Right atrium auricular region (tissue), 2 donors: ENCODE measurements around the gene CCDC178. TPM values are rescaled to one million over a fixed set of nuclear protein-coding genes. Genes with fewer than 3 reads are reported as not detected.
"Not testable (repeated sequence)": the region's sequence is repeated elsewhere in the genome, so short reads cannot be mapped to it uniquely, and the experiment has no call there.

Experiments used
- DNase-seq: peaks from one replicate; pipeline ENCODE4 v3.0.0-alpha.2; 2019; ENCODE audit warnings: low spot score
- H3K27ac ChIP-seq, 2 donors: fragments of 200-600 bp; sonication (generic); 1 replicate in 1 of 2; 2 replicates in 1 of 2; pipeline ENCODE4 v1.5.1; 2016 to 2019
- H3K27me3 ChIP-seq, 2 donors: fragments of 200-600 bp; sonication (generic); one replicate each; pipeline versions ENCODE4 v1.5.1 to v1.6.0; 2017 to 2019
- H3K36me3 ChIP-seq: fragments of 200-600 bp; sonication (generic); one replicate; pipeline ENCODE4 v1.5.1; 2016
- H3K4me1 ChIP-seq, 2 donors: fragments of 200-600 bp; sonication (generic); one replicate each; pipeline versions ENCODE4 v1.5.1 to v1.6.0; 2017 to 2019
- H3K4me3 ChIP-seq, 2 donors: fragments of 200-600 bp; sonication (generic); 1 replicate in 1 of 2; 2 replicates in 1 of 2; pipeline ENCODE4 v1.5.1; 2017 to 2019; ENCODE audit warnings: mild to moderate bottlenecking in 1 of 2, moderate library complexity in 1 of 2
- H3K9me3 ChIP-seq, 2 donors: fragments of 200-600 bp; sonication (generic); one replicate each; pipeline ENCODE4 v1.5.1; 2019
- total RNA-seq, 2 donors: library from RNA; depleted of rRNA; stranded (reverse); fragments of >200 nt; gene quantifications; one replicate each; pipeline ENCODE4 v1.1.0, GENCODE V29; 2016
- TF ChIP-seq, protein P1 (sequence below), 2 donors: fragments of 200-600 bp; sonication (generic); IDR thresholded peaks; one replicate each; pipeline ENCODE4 v1.5.1; 2019; ENCODE audit warnings: antibody characterized with exemption in 2 of 2

Gene CCDC178
- total RNA-seq, 2 donors from 2014 or later, result not detected

DNA sequence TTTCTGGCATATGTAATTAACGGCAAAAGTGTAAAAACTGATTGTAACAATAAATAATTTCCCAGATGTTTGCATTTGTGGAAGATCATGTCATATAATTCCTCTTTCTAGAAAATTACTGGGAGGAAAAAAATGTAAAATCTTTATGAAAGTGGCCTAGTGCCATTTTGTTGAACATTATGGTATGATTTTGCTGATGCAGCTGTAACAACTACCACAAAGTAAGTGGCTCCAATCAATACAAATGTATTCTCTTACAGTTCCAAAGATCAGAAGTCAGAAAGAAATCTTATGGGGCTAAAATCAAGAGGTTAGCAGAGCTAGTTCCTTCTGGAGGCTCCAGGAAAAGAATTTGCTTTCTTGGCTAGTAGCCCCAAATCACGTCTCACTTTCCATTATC is 281.4 kb downstream of the CCDC178 start:
- H3K4me1 ChIP-seq, result no peaks in the 10 kb centered on the region
- H3K9me3 ChIP-seq, result no peaks in the 10 kb centered on the region
- H3K36me3 ChIP-seq, result no peaks in the 10 kb centered on the region
- TF ChIP-seq, protein P1, sequence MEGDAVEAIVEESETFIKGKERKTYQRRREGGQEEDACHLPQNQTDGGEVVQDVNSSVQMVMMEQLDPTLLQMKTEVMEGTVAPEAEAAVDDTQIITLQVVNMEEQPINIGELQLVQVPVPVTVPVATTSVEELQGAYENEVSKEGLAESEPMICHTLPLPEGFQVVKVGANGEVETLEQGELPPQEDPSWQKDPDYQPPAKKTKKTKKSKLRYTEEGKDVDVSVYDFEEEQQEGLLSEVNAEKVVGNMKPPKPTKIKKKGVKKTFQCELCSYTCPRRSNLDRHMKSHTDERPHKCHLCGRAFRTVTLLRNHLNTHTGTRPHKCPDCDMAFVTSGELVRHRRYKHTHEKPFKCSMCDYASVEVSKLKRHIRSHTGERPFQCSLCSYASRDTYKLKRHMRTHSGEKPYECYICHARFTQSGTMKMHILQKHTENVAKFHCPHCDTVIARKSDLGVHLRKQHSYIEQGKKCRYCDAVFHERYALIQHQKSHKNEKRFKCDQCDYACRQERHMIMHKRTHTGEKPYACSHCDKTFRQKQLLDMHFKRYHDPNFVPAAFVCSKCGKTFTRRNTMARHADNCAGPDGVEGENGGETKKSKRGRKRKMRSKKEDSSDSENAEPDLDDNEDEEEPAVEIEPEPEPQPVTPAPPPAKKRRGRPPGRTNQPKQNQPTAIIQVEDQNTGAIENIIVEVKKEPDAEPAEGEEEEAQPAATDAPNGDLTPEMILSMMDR (IDR thresholded peaks at IDR 0.05), result no peak
- no peaks in the 10 kb centered on the region for H3K27me3 ChIP-seq
- DNase-seq, result no peak
- H3K27ac ChIP-seq, result no peak overlapping the region
- H3K4me3 ChIP-seq, result no peak overlapping the region

DNA sequence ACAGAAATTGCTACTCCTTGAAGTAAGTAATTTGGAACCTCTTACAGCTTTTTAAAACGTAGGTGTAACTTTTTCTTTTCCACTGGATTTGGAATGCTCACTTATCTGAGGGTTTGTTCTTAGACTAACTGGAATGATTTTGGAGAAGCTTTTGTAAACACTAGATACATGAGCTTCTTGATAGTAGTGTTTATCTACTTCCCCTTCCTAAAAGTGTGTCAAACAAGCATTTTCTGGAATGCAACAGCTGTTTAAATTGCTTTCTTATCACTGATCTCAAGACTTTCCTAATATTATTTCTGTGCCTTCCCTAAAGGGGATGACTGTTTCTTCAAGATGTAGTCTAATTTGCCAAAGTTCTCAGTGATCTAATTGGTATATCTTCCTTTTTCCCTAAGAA is 282.6 kb downstream of the CCDC178 start:
- TF ChIP-seq, protein P1 (IDR thresholded peaks at IDR 0.05), result no peak
- Histone ChIP-seq H3K36me3 (no peaks in the 10 kb centered on the region), H3K4me1 (no peaks in the 10 kb centered on the region), H3K9me3 (no peaks in the 10 kb centered on the region), H3K27me3 (no peaks in the 10 kb centered on the region), H3K27ac (no peak overlapping the region), H3K4me3 (no peak overlapping the region)
- DNase-seq, result no peak

DNA sequence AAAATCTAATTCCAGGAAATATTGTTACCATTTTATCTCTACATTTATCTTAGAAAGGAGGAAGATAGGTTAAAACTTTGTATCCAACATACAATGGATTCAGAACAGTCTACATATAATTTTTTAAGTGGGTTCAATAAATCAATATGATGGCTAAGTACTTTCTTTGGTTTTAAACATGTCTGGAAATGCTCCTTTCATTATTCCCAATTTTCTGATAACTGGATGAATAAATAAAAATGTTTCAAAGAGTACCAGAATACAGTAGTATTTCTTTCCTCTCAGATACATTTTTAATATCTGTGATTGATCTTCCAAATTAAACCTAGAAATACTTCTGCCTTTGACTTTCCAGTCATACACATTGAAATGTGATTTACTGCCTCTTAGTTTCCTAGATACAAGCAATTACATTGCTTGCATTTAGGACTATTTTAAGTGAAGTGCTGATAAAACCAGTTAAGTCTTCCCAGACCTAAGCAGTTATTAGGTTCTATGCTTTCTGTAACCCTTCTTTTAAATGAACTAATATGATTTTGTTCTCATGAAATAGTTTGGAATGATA is 283.5 kb downstream of the CCDC178 start:
- no peaks in the 10 kb centered on the region for H3K36me3 ChIP-seq
- no peak for DNase-seq
- H3K27ac ChIP-seq, result no peak overlapping the region
- no peaks in the 10 kb centered on the region for H3K9me3 ChIP-seq
- H3K4me1 ChIP-seq, result no peaks in the 10 kb centered on the region
- no peaks in the 10 kb centered on the region for H3K27me3 ChIP-seq
- TF ChIP-seq, protein P1 (IDR thresholded peaks at IDR 0.05), result no peak
- no peak overlapping the region for H3K4me3 ChIP-seq

DNA sequence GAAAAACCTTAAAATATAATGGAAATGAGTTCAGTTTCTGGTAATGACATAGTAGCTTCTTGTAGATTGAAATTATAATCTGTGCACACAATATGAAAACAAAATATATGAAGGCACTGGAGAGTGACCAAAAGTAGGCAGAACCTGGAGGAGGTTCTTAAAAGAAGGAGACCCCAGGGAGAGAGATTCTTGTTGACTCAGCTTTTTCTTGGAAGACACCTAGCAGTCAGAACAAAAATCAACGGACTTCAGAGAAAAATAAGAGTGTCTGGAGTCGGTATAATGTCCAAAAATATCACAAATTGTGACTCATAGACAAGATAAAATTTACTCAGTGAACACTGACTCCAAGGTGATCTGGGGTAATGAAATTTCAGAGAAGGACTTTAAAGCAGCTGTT is 286.5 kb downstream of the CCDC178 start:
- Histone ChIP-seq H3K27ac (no peak overlapping the region), H3K27me3 (no peaks in the 10 kb centered on the region), H3K36me3 (no peaks in the 10 kb centered on the region), H3K4me3 (no peak overlapping the region), H3K4me1 (no peaks in the 10 kb centered on the region), H3K9me3 (no peaks in the 10 kb centered on the region)
- TF ChIP-seq, protein P1 (IDR thresholded peaks at IDR 0.05), result no peak
- DNase-seq, result no peak

DNA sequence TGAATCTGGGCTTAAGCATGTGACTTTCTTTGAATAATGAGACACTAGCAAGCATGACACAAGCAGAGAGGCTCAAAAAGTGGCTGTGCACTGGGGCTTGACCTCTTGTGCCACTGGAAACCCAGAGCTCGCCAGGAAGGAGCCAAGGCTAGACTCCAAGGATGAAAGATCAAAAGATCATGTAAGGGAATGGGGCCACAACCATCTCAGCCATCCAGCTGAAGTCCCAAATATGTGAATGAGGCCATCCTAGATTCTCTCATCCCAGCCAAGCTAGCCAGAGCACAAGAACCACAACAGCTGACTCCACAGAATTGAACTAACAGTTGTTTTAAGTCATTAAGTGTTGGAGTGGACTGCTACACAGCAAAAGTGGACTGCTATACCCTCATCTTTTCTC is 288.1 kb downstream of the CCDC178 start:
- H3K27ac ChIP-seq, result no peak overlapping the region
- no peak for DNase-seq
- H3K9me3 ChIP-seq, result no peaks in the 10 kb centered on the region
- no peaks in the 10 kb centered on the region for H3K4me1 ChIP-seq
- H3K4me3 ChIP-seq, result no peak overlapping the region
- H3K27me3 ChIP-seq, result no peaks in the 10 kb centered on the region
- H3K36me3 ChIP-seq, result no peaks in the 10 kb centered on the region
- TF ChIP-seq, protein P1 (IDR thresholded peaks at IDR 0.05), result no peak

DNA sequence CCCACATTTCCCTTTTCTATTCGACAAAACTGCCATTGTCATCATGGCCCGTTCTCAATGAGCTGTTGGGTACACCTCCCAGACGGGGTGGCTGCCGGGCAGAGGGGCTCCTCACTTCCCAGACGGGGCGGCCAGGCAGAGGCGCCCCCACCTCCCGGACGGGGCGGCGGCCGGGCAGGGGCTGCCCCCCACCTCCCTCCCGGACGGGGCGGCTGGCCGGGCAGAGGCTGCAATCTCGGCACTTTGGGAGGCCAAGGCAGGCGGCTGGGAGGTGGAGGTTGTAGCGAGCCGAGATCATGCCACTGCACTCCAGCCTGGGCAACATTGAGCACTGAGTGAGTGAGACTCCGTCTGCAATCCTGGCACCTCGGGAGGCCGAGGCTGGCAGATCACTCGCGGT is 292.7 kb downstream of the CCDC178 start:
- not testable (repeated sequence) for H3K27ac ChIP-seq, H3K9me3 ChIP-seq, H3K27me3 ChIP-seq, H3K36me3 ChIP-seq, DNase-seq, H3K4me3 ChIP-seq, H3K4me1 ChIP-seq
